ENCODE data around the gene ENG.

- no peak for TF ChIP-seq CTCF (IDR thresholded peaks at IDR 0.05)
- TF ChIP-seq POLR2A (IDR thresholded peaks at IDR 0.05), result no peak
Observed at GRCh38 chr9:127875306-127875966, 21.0 kb upstream of the ENG start.

Measured in lower leg skin (tissue), 3 donors.